Natural killer cell (primary cell): ENCODE measurements around the gene FBN1. TPM values are rescaled to one million over a fixed set of nuclear protein-coding genes. Genes with fewer than 3 reads are reported as not detected.

Source experiments
- ATAC-seq, 3 donors: fragments of 150-1000 bp in 2 of 3; fragments of 200-7000 bp in 1 of 3; cut with Tn5 transposase; 1 replicate in 1 of 3; 2 replicates in 2 of 3; pipeline ENCODE4 v1.10.0; 2021; ENCODE audit warnings: mild to moderate bottlenecking in 2 of 3, moderate library complexity in 2 of 3
- DNase-seq, 2 donors: peaks; one replicate each; pipeline versions ENCODE4 v3.0.0 to v3.0.0-alpha.2; 2013 to 2021; ENCODE audit warnings: mixed read lengths in 1 of 2
- H3K27ac ChIP-seq: one replicate; pipeline ENCODE4 v1.5.1; 2013; ENCODE audit warnings: mild to moderate bottlenecking, low read length
- H3K27me3 ChIP-seq: one replicate; pipeline ENCODE4 v1.6.1; 2013; ENCODE audit warnings: low read length; ENCODE audit not compliant: control insufficient read depth, insufficient read depth
- H3K36me3 ChIP-seq: one replicate; pipeline ENCODE4 v1.6.1; 2013; ENCODE audit warnings: low read length; ENCODE audit not compliant: control insufficient read depth, insufficient read depth
- H3K4me1 ChIP-seq: one replicate; pipeline ENCODE4 v1.6.1; 2013; ENCODE audit warnings: low read length; ENCODE audit not compliant: control insufficient read depth, insufficient read depth
- H3K4me3 ChIP-seq: one replicate; pipeline ENCODE4 v1.5.1; 2013; ENCODE audit warnings: low read length
- H3K9me3 ChIP-seq: one replicate; pipeline ENCODE4 v1.6.1; 2013; ENCODE audit warnings: low read length; ENCODE audit not compliant: control insufficient read depth, insufficient read depth
- H3K27ac Mint-ChIP-seq, 2 donors: one replicate each; pipeline ENCODE4 v1.8.0; 2022; ENCODE audit warnings: mild to moderate bottlenecking in 2 of 2, mixed read lengths in 2 of 2, moderate library complexity in 1 of 2
- H3K27me3 Mint-ChIP-seq, 2 donors: one replicate each; pipeline ENCODE4 v1.8.0; 2022; ENCODE audit warnings: low read depth in 2 of 2, mixed read lengths in 2 of 2
- H3K36me3 Mint-ChIP-seq: one replicate; pipeline ENCODE4 v1.8.0; 2022; ENCODE audit warnings: mixed read lengths
- H3K4me1 Mint-ChIP-seq, 2 donors: one replicate each; pipeline ENCODE4 v1.8.0; 2022; ENCODE audit warnings: mixed read lengths in 2 of 2
- H3K4me3 Mint-ChIP-seq: one replicate; pipeline ENCODE4 v1.8.0; 2022; ENCODE audit warnings: mild to moderate bottlenecking, moderate library complexity, mixed read lengths
- H3K9me3 Mint-ChIP-seq, 2 donors: one replicate each; pipeline ENCODE4 v1.8.0; 2022; ENCODE audit warnings: mixed read lengths in 2 of 2
- CTCF ChIP-seq: fragments of 200-600 bp; IDR thresholded peaks from one replicate; pipeline ENCODE4 v1.8.0; 2022; ENCODE audit warnings: antibody characterized with exemption
- WGBS: methylation state at CpG from one replicate; pipeline ENCODE4 v1.1.7; 2013; ENCODE audit warnings: missing lambda C conversion rate; ENCODE audit not compliant: insufficient coverage; 5-methylcytosine and 5-hydroxymethylcytosine counted together
- intact Hi-C: fragments of 100-400 bp; cut with micrococcal nuclease; formaldehyde crosslinking; loops from one replicate; pipeline ENCODE4 v1.14.2; 2022
- total RNA-seq, 4 donors: library from RNA; stranded (reverse); fragments of 120-200 nt in 1 of 4; gene quantifications; one replicate each; pipeline versions ENCODE4 v1.2.3 to v1.2.4, GENCODE V29; 2013 to 2022

The FBN1 gene
- total RNA-seq, 3 donors from 2014 or later (not counting 1 experiment from before 2014, with no cell fraction given), result 0.33 to 0.54 (median 0.33) TPM

- H3K27me3 ChIP-seq, result no peaks in the 10 kb centered on the region
- H3K27me3 Mint-ChIP-seq, result no peaks in the 10 kb centered on the region
- no peak overlapping the region for H3K4me3 Mint-ChIP-seq
- intact Hi-C loops, result no loop called here
- no peak for ATAC-seq
- H3K4me1 Mint-ChIP-seq, result no peaks in the 10 kb centered on the region
- H3K36me3 Mint-ChIP-seq, result peaks cover 7% of the 10 kb centered on the region
- peaks cover 2 to 5% of the 10 kb centered on the region in 2 donors for H3K9me3 Mint-ChIP-seq
- no peaks in the 10 kb centered on the region for H3K9me3 ChIP-seq
- no peak for DNase-seq
- H3K36me3 ChIP-seq, result no peaks in the 10 kb centered on the region
- H3K4me1 ChIP-seq, result no peaks in the 10 kb centered on the region
- no peak overlapping the region for H3K27ac Mint-ChIP-seq
- H3K4me3 ChIP-seq, result no peak overlapping the region
- no peak for TF ChIP-seq CTCF
- H3K27ac ChIP-seq, result no peak overlapping the region
- WGBS, result 93% methylated on average over 3 of the region's 4 CpGs
Measured at GRCh38 chr15:48683991-48684765, 38.7 kb upstream of the FBN1 start.

GRCh38 chr15:48682942-48683651 is 37.6 kb upstream of the FBN1 start:
- Histone ChIP-seq H3K27me3 (no peaks in the 10 kb centered on the region), H3K27ac (no peak overlapping the region), H3K4me1 (no peaks in the 10 kb centered on the region), H3K4me3 (no peak overlapping the region), H3K36me3 (no peaks in the 10 kb centered on the region), H3K9me3 (no peaks in the 10 kb centered on the region)
- Mint-ChIP-seq H3K27ac (no peak overlapping the region), H3K9me3 (peaks cover 2 to 3% of the 10 kb centered on the region in 2 donors), H3K4me1 (no peaks in the 10 kb centered on the region), H3K4me3 (no peak overlapping the region), H3K36me3 (peaks cover 7% of the 10 kb centered on the region), H3K27me3 (no peaks in the 10 kb centered on the region)
- intact Hi-C loops, result no loop called here
- WGBS, result 92% methylated on average over 1 of the region's 2 CpGs
- ATAC-seq, result no peak
- no peak for DNase-seq
- no peak for TF ChIP-seq CTCF

GRCh38 chr15:48681353-48681752 is 35.8 kb upstream of the FBN1 start:
- no peak for ATAC-seq
- intact Hi-C loops, result no loop called here
- Histone ChIP-seq H3K27ac (no peak overlapping the region), H3K4me3 (no peak overlapping the region), H3K4me1 (no peaks in the 10 kb centered on the region), H3K36me3 (no peaks in the 10 kb centered on the region), H3K9me3 (no peaks in the 10 kb centered on the region), H3K27me3 (no peaks in the 10 kb centered on the region)
- no peak for TF ChIP-seq CTCF
- H3K27me3 Mint-ChIP-seq, result no peaks in the 10 kb centered on the region
- H3K36me3 Mint-ChIP-seq, result no peaks in the 10 kb centered on the region
- H3K9me3 Mint-ChIP-seq, result peaks cover 0 to 2% of the 10 kb centered on the region in 2 donors
- H3K4me3 Mint-ChIP-seq, result no peak overlapping the region
- no peak for DNase-seq
- no peaks in the 10 kb centered on the region for H3K4me1 Mint-ChIP-seq
- H3K27ac Mint-ChIP-seq, result no peak overlapping the region
- 94% methylated on average over 2 of the region's 3 CpGs for WGBS
